Type B pancreatic cell (in vitro differentiated cells): ENCODE results near the gene DOK4. TPM values are rescaled to one million over a fixed set of nuclear protein-coding genes. Genes with fewer than 3 reads are reported as not detected.
A peak's percentile ranks its signal among the peaks of the same experiment; 100 is the strongest.

ENCODE experiments used
- DNase-seq: peaks from one replicate; pipeline ENCODE4 v3.0.0; 2021; ENCODE audit warnings: mixed read lengths; ENCODE audit not compliant: unreplicated experiment; ENCODE audit errors: extremely low spot score
- H3K27ac Mint-ChIP-seq: 2 replicates; pipeline ENCODE4 v1.8.0; 2021; ENCODE audit warnings: mild to moderate bottlenecking, mixed read lengths
- H3K27me3 Mint-ChIP-seq: 2 replicates; pipeline ENCODE4 v1.8.0; 2021; ENCODE audit warnings: mixed read lengths
- H3K36me3 Mint-ChIP-seq: 2 replicates; pipeline ENCODE4 v1.8.0; 2021; ENCODE audit warnings: mixed read lengths
- H3K4me1 Mint-ChIP-seq: one replicate; pipeline ENCODE4 v1.8.0; 2021; ENCODE audit warnings: mixed read lengths; ENCODE audit not compliant: unreplicated experiment
- H3K4me3 Mint-ChIP-seq: 2 replicates; pipeline ENCODE4 v1.8.0; 2021; ENCODE audit warnings: mild to moderate bottlenecking, mixed read lengths
- H3K9me3 Mint-ChIP-seq: 2 replicates; pipeline ENCODE4 v1.8.0; 2021; ENCODE audit warnings: mixed read lengths
- CTCF ChIP-seq: fragments of 200-600 bp; sonication (generic); conservative IDR thresholded peaks from 2 replicates; pipeline ENCODE4 v1.5.0; 2021; ENCODE audit warnings: antibody characterized with exemption, mild to moderate bottlenecking
- total RNA-seq: library from RNA; stranded (reverse); gene quantifications from 2 replicates; pipeline ENCODE4 v1.2.1, GENCODE V29; 2021; ENCODE audit warnings: low replicate concordance

DOK4 gene
- total RNA-seq, 1 donor from 2014 or later: 33.3 TPM

GRCh38 chr16:57427307-57427706, 59.0 kb downstream of the DOK4 start:
- no peak overlapping the region for H3K4me3 Mint-ChIP-seq
- peaks cover 4% of the 10 kb centered on the region for H3K4me1 Mint-ChIP-seq
- DNase-seq: no peak
- H3K9me3 Mint-ChIP-seq: no peaks in the 10 kb centered on the region
- H3K27ac Mint-ChIP-seq: no peak overlapping the region
- no peaks in the 10 kb centered on the region for H3K27me3 Mint-ChIP-seq
- H3K36me3 Mint-ChIP-seq: peaks cover 26% of the 10 kb centered on the region
- TF ChIP-seq CTCF: no peak

- no peak overlapping the region for H3K27ac Mint-ChIP-seq
- DNase-seq: no peak
- no peak overlapping the region for H3K4me3 Mint-ChIP-seq
- TF ChIP-seq CTCF: no peak
- H3K9me3 Mint-ChIP-seq: no peaks in the 10 kb centered on the region
- peaks cover 7% of the 10 kb centered on the region for H3K4me1 Mint-ChIP-seq
- no peaks in the 10 kb centered on the region for H3K27me3 Mint-ChIP-seq
- peaks cover 23% of the 10 kb centered on the region for H3K36me3 Mint-ChIP-seq
Measured at GRCh38 chr16:57426356-57426755, 59.9 kb downstream of the DOK4 start.

GRCh38 chr16:57424583-57424982, 61.7 kb downstream of the DOK4 start:
- TF ChIP-seq CTCF: no peak
- H3K4me3 Mint-ChIP-seq: no peak overlapping the region
- DNase-seq: no peak
- no peak overlapping the region for H3K27ac Mint-ChIP-seq
- H3K36me3 Mint-ChIP-seq: peaks cover 13% of the 10 kb centered on the region
- H3K27me3 Mint-ChIP-seq: no peaks in the 10 kb centered on the region
- H3K4me1 Mint-ChIP-seq: peaks cover 9% of the 10 kb centered on the region
- H3K9me3 Mint-ChIP-seq: no peaks in the 10 kb centered on the region

- no peak for DNase-seq
- no peaks in the 10 kb centered on the region for H3K27me3 Mint-ChIP-seq
Measured at GRCh38 chr16:57423152-57423551, 63.1 kb downstream of the DOK4 start.

GRCh38 chr16:57422026-57422944, 64.0 kb downstream of the DOK4 start:
- no peaks in the 10 kb centered on the region for H3K9me3 Mint-ChIP-seq
- peak overlapping the region; percentile 32 for H3K27ac Mint-ChIP-seq
- H3K4me1 Mint-ChIP-seq: peaks cover 26% of the 10 kb centered on the region
- H3K27me3 Mint-ChIP-seq: no peaks in the 10 kb centered on the region
- H3K4me3 Mint-ChIP-seq: no peak overlapping the region
- no peaks in the 10 kb centered on the region for H3K36me3 Mint-ChIP-seq
- no peak for DNase-seq
- TF ChIP-seq CTCF: peak; percentile 79

More at GRCh38 chr16:57423152-57423551, 63.1 kb downstream of the DOK4 start:
- Mint-ChIP-seq H3K27ac (no peak overlapping the region), H3K9me3 (no peaks in the 10 kb centered on the region), H3K4me3 (no peak overlapping the region), H3K36me3 (peaks cover 5% of the 10 kb centered on the region), H3K4me1 (peaks cover 21% of the 10 kb centered on the region)
- TF ChIP-seq CTCF: no peak

Other genes starting within 250 kb of the DOK4 start
- gene ARL2BP, start 241.2 kb downstream of the DOK4 start, total RNA-seq: 37.7 and 49.4 TPM in 2 replicates
- 4.9 and 5.1 TPM in 2 replicates for gene PLLP, start 201.8 kb downstream of the DOK4 start, total RNA-seq
- 0.17 TPM in 1 of 2 replicates, not detected in the other for gene CCL22, start 127.7 kb downstream of the DOK4 start, total RNA-seq
- 1.4 and 17.8 TPM in 2 replicates for gene CX3CL1, start 114.0 kb downstream of the DOK4 start, total RNA-seq
- not detected in 2 replicates for gene CCL17, start 81.7 kb downstream of the DOK4 start, total RNA-seq
- 68.2 and 73.7 TPM in 2 replicates for gene CIAPIN1, start 39.1 kb downstream of the DOK4 start, total RNA-seq
- gene COQ9, start 39.0 kb downstream of the DOK4 start, total RNA-seq: 73.1 and 96.0 TPM in 2 replicates
- gene POLR2C, start 23.8 kb downstream of the DOK4 start, total RNA-seq: 63.0 and 70.5 TPM in 2 replicates
- 6.9 and 14.4 TPM in 2 replicates for gene CCDC102A, start 50.1 kb upstream of the DOK4 start, total RNA-seq
- 0.82 and 1.7 TPM in 2 replicates for gene ADGRG5, start 56.1 kb upstream of the DOK4 start, total RNA-seq
- gene ADGRG1, start 142.1 kb upstream of the DOK4 start, total RNA-seq: 41.1 and 61.0 TPM in 2 replicates
- not detected in 2 replicates for gene ADGRG3, start 181.8 kb upstream of the DOK4 start, total RNA-seq
- gene DRC7, start 208.3 kb upstream of the DOK4 start, total RNA-seq: 0.69 and 7.4 TPM in 2 replicates
- gene KATNB1, start 249.3 kb upstream of the DOK4 start, total RNA-seq: 20.2 and 31.7 TPM in 2 replicates